Stimulated activated CD4-positive, alpha-beta T cell treated with anti-CD3 and anti-CD28 coated beads, Interleukin-15, amount 100 ng/mL, for 1 hour (primary cell): ENCODE measurements around the gene RRAGA.
"Not testable (repeated sequence)": the region's sequence is repeated elsewhere in the genome, so short reads cannot be mapped to it uniquely, and the experiment has no call there.

Source experiments
- DNase-seq, 2 donors: peaks; one replicate each; pipeline ENCODE4 v3.0.0-alpha.2; 2020; ENCODE audit warnings: low read depth in 1 of 2, low spot score in 1 of 2

Gene RRAGA, protein sequence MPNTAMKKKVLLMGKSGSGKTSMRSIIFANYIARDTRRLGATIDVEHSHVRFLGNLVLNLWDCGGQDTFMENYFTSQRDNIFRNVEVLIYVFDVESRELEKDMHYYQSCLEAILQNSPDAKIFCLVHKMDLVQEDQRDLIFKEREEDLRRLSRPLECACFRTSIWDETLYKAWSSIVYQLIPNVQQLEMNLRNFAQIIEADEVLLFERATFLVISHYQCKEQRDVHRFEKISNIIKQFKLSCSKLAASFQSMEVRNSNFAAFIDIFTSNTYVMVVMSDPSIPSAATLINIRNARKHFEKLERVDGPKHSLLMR

DNA sequence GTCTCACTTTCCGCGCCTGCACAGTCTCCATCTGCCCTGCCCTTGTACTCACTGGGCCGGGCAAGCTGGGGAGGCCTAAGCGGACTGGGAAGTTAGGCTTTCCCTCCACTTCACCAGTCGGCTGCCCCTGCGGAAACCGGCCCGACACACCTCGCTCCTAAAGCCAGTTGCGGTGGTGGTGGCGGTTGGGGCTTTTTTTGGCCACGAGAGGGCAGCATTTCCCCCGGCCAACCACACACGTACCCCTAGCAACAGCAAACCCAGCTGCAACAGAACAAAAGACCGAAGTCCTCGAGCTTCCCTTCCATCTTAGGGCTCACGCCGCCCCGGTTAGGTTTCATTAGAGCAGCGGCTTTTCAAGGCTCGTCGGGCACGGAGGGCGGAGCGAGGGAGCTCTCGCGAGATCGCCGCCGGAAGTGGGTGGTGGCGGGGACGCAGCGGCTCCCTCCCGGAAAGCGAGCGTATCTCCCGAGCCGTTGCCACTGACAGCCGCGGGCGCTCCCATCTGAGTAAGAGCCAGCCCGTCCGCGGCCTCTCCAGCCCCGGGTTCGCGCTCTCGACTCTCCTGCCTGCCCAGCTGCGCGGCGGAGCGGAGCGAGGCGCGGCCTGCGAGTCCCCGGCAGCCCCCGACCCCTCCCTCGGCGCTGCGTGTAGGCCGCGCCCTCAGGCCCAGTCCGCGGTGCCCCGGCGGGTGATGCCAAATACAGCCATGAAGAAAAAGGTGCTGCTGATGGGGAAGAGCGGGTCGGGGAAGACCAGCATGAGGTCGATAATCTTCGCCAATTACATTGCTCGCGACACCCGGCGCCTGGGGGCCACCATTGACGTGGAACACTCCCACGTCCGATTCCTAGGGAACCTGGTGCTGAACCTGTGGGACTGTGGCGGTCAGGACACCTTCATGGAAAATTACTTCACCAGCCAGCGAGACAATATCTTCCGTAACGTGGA lies at the start of gene RRAGA:
Gene RRAGA, plus strand, starts transcription at position 462 of the 951 bp plus-strand sequence. Its CDS starts 233 bp downstream, at position 695.
- DNase-seq, result peak; percentile 87 to 89

DNA sequence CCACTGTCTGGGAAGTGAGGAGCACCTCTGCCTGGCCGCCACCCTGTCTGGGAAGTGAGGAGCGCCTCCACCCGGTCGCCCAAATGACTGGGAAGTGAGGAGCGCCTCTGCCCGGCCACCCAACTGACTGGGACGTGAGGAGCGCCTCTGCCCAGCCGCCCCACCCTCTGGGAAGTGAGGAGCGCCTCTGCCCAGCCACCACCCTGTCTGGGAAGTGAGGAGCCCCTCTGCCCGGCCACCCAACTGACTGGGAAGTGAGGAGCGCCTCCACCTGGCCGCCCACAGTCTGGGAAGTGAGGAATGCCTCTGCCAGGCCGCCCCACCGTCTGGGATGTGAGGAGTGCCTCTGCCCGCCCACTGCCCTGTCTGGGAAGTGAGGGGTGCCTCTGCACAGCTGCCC lies 49.1 kb upstream of the RRAGA start:
- no peak for DNase-seq

DNA sequence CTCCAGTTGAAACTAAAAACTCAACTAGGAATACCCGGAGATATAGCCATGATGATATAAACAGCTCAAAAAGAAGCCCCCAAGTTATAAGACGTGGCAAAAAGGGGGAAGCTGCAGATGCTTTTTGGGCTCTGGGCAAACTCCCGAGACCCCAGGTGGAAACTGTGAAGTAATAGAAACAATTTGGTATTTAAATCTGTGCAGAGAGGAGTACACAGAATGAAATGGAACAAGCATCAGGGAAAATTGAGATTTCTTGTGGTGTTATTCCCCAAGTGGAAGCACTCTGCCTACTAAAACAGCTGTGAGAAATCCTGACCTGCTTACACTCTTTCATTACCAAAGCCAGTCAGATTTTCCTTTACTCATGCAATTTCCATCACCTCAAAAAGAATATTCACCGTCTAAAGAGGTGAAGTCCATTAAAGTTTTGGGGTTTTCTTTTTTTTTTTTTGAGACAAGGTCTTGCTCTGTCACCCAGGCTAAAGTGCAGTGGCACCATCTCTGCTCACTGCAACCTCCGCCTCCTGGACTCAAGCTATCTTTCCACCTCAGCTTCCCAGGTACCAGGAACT lies 39.7 kb upstream of the RRAGA start:
- DNase-seq, result no peak

DNA sequence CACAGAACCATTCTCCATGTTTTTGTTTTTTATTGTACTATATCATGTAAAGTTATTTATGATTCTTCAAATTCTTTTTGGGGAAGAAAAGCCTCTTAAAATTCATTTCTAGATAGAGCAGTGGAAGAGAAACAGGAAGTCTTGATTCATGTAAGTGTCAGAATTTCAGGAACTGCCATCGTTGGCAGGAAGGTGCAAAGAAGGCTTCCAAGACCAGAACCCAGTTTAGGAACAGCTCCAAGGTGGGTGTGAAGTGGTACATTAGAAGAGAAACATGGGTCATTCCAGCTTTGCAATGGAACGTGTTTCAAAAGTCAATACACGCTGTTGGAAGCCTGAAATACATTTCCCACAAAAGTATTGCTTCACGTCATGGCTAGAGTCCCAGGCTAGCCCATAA lies 31.0 kb upstream of the RRAGA start:
- no peak for DNase-seq

DNA sequence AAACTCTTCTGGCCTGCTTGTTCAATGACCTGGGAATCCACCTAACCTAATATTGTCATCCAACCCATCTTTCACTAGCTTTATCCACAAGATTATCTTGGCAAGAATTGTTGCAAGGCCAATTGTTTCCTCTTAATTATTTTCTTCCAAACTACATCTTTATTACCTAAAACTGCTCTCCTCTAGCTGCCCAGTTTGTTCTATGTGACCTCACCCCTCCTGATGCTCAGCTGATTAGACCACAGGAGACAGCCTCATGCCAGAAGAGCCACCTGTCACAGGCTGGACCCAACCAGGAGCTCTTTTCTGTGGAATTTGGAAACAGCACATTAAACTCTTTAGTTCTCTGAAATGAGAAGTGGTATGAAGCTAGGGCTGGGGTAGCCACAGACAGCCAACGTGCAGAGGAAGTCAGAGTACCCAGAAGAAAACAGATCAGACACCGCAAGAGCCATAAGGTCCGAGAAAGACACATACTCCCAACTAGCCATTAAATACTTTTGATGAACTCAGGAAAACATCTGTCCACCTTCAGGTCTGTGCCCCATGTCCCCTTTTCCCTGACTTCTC lies 28.3 kb upstream of the RRAGA start:
- DNase-seq, result no peak

DNA sequence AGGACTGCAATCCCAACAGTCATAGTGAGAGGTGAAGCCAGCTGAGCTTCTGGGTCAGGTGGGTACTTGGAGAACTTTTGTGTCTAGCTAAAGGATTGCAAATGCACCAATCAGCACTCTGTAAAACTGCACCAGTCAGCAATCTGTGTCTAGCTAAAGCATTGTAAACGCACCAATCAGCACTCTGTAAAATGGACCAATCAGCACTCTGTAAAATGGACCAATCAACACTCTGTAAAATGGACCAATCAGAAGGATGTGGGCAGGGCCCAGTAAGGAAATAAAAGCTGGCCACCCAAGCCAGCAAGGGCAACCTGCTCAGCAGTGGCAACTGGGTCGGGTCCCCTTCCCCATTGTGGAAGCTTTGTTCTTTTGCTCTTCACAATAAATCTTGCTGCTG lies 27.6 kb upstream of the RRAGA start:
- not testable (repeated sequence) for DNase-seq

DNA sequence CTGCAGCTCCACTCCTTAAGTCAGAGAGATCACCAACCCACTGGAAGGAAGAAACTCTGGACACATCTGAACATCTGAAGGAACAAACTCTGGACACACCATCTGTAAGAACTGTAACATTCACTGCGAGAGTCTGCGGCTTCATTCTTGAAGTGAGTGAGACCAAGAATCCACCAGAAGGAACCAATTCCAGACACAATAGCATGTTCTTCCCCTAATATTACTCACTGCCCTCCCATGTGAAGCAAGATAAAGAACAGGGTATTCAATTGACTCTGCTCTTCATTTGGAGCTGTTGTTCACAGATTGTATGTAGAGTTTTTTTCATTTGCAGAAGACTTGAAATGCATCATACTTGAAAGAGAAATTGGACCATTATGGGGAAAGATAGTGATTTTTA lies 27.0 kb upstream of the RRAGA start:
- DNase-seq, result no peak

DNA sequence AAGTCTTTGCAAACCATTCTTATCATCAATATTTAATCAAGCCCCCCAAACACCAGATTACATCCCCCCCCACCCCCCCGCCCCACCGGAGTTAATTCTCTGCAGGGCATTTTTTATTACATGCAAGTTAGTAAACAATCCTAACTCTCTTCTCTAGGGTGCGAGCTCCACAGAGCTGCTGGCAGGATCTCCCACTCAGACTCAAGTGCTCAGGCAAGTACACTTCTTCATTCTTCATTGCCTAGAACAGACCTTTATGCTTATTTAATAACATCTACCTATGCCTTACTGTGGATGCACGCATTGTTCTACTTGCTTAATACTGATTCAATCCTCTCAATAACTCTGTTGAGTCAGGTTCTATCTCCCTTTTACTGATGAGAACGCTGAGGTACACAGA lies 26.1 kb upstream of the RRAGA start:
- no peak for DNase-seq

DNA sequence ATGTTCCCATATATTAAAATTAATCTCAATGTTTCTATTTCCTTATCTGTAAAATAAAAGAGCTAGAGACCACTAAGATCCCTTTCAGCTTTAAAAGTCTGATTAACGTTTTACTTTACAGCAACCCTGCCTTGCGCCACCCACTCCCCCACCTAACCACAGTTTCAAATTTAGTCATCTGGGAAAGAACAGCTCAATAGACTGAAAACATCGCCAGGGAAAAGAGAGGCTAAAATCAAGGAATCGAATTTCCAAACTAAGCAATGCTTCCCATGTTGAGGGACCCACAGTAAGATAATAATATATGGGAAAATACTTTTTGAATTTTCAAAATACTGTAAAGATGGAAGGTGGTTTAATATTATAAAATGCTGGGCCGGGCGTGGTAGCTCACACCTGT lies 22.9 kb upstream of the RRAGA start:
- DNase-seq, result no peak

DNA sequence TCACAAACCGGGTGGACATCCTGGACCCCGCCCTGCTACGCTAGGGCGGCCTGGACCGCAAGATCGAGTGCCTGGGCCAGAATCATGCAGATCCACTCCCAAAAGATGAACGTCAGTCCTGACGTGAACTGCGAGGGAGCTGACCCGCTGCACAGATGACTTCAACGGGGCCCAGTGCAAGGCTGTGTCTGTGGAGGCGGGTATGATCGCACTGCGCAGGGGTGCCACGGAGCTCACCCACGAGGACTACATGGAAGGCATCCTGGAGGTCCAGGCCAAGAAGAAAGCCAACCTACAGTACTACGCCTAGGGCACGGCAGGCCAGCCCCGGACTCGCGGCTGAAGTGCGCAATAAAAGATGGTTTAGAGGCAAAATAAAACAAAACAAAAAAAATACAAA lies 21.4 kb upstream of the RRAGA start:
- DNase-seq, result no peak

DNA sequence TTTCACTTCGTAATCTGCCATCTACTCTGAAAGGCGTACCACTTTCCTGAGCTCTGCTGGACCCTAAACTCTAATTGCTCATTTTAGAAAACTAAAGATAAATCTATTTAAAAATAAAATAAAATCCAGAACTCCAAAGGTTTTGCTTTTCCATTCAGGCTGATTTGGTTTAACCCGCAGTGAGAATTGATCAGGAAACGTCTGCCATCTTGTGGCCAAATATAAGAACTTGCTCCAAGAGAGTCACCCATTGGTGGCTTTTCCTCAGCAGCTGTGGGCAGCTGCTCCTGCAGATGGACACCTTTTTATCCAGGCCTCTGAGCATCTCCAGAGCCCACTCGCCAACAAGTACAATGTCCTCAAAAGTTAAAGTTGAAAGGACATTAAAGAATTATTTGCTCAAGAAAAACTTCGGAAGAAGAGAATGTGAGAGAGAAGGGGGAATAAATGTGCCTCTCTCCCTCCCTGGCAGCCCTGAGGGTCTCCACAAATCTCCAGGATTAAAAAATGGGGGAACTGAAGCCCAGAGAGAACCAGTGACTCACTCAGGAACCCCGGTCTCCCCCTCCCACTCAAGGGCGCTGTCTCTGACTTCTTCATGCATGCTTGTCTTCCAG lies 20.3 kb upstream of the RRAGA start:
- DNase-seq, result no peak

DNA sequence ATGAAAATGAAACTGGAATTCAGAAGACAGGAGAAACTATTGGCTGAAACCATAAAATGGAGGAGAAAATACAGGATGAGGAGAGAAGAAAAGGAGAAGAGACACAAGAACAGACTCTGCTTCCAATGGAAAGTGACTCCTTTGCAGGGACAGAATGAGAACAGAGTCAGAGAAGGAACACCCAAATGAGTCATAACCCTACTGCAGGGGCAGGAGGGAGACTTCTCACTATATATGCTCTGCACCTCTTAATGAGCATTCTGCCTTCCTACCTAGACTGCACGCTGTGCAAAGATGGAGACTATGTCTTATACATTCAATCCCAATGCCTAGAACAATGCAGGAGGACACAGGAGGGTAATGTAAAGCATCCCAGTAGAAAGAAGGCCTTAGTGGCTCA lies 18.3 kb upstream of the RRAGA start:
- no peak for DNase-seq

DNA sequence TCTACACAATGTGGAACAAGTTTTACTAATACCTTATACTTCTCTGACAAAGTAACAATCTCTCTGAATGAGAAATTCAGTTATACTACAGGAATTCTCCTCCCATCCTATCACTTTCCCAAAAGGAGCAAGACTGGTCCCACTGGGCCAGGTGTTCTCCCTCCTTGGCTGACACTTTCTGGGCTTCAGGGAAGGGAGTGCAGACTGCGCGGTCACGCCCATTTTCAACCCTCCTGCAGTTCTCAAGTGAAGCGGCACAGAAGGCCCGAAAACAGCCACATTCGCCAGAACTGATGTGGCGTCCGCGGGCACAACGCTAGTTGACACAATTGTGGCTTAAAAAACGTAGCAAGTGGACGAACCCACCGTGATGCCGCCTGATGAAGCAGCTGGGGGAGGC lies 16.8 kb upstream of the RRAGA start:
- DNase-seq, result no peak

DNA sequence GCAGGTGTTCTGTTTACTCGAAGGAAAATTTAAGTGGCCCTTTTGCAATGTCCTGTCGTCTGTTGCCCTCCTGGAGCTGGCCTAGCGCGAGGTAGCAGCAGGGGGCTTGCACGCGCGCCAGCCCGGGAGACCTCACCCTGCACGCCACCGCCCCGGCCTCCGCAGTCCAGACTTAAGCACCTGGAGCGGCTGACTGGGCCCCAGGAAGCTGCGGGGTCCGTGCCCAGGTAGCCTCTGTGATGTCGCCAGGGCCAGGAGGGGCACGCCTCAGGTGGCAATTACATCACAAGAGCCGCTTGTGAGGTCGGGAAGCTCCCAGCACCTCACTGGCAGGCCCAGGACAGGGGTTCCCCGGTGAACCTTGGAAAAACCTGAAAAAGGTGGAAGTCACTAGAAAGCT lies 16.2 kb upstream of the RRAGA start, which contains the start of gene SAXO1:
Gene SAXO1, minus strand, starts transcription at position 195 of the 400 bp plus-strand sequence. CDS start 301 bp downstream, outside the sequence.
- DNase-seq, result no peak

DNA sequence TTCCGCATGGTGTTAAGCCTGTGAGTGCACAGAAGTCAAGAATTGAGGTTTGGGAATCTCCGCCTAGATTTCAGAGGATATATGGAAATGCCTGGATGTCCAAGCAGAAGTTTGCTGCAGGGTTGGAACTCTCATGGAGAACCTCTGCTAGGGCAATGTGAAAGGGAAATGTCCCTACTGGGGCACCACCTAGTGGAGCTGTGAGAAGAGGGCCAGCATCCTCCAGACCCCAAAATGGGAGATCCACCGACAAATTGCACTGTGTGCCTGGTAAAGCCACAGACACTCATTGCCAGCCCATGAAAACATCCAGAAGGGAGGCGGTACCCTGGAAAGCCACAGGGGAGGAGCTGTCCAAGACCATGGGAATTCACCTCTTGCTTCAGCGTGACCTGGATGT lies 12.6 kb upstream of the RRAGA start:
- no peak for DNase-seq

DNA sequence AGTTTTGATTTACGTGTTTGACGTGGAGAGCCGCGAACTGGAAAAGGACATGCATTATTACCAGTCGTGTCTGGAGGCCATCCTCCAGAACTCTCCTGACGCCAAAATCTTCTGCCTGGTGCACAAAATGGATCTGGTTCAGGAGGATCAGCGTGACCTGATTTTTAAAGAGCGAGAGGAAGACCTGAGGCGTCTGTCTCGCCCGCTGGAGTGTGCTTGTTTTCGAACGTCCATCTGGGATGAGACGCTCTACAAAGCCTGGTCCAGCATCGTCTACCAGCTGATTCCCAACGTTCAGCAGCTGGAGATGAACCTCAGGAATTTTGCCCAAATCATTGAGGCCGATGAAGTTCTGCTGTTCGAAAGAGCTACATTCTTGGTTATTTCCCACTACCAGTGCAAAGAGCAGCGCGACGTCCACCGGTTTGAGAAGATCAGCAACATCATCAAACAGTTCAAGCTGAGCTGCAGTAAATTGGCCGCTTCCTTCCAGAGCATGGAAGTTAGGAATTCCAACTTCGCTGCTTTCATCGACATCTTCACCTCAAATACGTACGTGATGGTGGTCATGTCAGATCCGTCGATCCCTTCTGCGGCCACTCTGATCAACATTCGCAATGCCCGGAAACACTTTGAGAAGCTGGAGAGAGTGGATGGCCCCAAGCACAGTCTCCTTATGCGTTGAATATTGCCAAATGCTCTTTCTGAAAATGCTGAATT lies 850 bp downstream of the RRAGA start:
- no peak for DNase-seq

DNA sequence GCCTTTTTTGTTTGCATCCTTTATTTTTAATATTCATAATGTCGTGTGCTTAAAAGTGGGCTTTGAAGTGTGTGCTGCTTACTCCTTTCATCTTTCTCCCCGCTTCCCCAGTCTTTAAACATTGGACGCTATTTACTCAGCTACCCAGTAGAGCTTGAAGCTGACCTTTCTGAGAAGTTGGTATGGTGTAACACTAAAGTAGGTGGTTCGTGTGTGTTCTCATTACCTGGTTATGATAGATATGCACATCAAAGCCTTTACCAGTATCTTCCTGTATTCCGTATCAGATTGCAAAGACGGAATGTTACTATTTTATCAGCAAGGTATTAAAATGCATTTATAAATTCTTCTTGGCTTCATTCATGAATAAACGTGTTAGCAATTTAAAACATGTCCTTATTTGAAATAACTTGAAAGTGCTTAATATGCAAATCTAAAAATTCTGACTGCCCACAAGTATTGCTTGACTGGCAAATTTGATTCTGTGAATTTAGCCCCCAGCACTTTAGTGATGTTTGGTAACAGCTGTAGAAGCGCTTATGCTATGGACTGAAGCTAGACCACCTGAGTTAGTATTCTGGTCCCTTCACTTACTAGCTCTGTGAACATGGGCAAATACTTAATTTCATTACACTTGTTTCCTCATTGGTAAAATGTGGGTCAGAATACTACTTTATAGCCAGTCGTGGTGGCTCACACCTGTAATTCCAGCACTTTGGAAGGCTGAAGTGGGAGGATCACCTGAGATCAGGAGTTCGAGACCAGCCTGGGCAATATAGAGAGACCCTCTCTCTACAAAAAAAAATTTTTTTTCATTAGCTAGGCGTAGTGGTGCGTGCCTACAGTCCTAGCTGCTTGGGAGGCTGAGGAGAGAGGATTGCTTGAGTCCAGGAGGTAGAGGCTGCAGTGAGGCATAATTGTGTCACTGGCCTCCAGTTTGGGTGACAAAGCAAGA lies 1.7 kb downstream of the RRAGA start:
- DNase-seq, result no peak

DNA sequence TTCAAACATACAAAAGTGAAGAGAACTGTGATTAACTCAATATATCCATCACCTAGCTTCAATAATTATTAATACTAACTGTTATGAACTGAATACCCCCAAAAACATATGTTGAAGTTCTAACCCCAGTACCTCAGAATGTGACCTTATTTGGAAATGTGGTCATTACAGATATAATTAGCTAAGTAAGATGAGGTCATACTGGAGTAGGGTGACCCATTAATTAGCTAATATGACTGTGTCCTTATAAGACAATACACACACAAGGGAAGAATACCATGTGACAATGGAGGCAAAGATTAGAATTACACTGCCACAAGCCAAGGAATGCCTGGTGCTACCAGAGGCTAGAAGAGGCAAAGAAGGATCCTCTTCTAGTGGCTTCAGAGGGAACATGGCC lies 7.8 kb downstream of the RRAGA start:
- no peak for DNase-seq

DNA sequence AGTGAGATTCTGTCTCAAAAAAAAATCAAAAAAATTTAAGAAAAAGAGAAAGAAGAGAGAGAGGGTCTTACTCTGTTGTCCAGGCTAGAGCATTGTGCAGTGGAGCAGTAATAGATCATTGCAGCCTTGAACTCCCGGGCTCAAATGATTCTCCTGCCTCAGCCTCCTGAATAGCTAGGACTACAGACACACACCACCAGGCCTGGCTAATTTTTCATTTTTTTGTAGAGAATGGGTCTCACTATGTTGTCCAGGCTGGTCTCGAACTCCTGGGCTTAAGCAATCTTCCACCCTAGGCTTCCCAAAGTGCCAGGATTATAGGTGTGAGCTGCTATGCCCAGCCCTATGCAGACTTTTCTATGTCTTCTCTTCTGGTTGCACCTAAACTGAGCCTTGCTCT lies 25.0 kb downstream of the RRAGA start:
- no peak for DNase-seq
